HG03354 (cell line): ENCODE results near the gene FGGY.
"Not testable (repeated sequence)": the region's sequence is repeated elsewhere in the genome, so short reads cannot be mapped to it uniquely, and the experiment has no call there.

Experiments
- ATAC-seq: cut with Tn5 transposase; IDR thresholded peaks from one replicate; pipeline ENCODE4 v1.9.1; 2021; ENCODE audit warnings: mild to moderate bottlenecking; ENCODE audit not compliant: unreplicated experiment, poor library complexity, severe bottlenecking

Gene FGGY

GRCh38 chr1:59496156-59496555 lies 199.3 kb downstream of the FGGY start:
- not testable (repeated sequence) for ATAC-seq

DNA sequence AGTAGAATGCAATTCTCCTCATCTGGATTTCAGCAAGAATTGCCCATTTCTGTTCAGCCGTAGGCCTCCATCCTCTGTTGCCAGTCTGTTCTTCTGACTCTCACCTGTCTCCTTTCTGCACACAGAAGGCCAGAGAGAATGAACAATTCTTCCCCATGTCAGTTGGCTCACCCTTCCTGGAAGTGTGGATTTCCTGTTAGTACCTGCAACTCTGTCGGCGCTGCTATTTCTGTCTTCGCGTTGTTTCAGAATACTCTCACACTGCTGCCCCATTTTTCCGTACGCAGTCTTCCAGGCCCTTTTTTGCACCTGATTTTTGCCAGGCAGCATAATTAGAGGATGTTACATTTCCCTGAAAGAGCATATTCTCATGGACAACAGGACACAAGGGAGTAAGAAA lies 200.7 kb downstream of the FGGY start:
- no peak for ATAC-seq

- ATAC-seq = no peak
Measured at GRCh38 chr1:59498640-59499039, 201.7 kb downstream of the FGGY start.

DNA sequence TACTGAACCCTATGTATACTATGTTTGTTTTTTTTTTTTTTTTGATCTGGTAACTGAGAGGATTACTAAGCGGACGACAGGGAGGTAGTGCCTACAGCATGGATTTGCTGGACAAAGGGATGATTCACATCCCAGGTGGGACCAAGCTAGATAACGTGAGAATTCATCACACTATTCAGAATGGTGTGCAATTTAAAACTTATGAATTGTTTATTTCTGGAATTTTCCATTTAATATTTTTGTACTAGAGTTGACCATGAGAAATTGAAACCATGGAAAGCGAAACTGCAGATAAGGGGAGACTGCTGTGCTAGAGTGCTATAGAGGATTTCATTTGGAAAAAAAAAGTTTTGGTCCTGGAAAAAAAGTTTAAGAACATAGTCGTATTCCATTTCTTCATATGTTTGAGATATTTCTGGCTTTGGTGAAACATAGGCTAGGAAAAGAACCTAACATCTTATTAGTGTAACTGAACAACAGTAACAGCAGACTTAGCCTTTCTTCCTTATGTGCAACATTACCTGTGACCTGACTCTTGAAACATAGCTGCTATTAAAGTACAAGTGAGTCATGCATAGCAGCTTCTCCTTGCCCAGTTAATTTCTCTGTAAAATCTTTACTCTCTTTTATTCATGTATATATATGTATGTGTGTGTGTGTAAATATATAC lies 202.5 kb downstream of the FGGY start:
- no peak for ATAC-seq

GRCh38 chr1:59499943-59500569 lies 203.2 kb downstream of the FGGY start:
- ATAC-seq = no peak

- no peak for ATAC-seq
Measured at GRCh38 chr1:59500950-59501742, 204.3 kb downstream of the FGGY start.

GRCh38 chr1:59502009-59502691 lies 205.3 kb downstream of the FGGY start:
- ATAC-seq = no peak

DNA sequence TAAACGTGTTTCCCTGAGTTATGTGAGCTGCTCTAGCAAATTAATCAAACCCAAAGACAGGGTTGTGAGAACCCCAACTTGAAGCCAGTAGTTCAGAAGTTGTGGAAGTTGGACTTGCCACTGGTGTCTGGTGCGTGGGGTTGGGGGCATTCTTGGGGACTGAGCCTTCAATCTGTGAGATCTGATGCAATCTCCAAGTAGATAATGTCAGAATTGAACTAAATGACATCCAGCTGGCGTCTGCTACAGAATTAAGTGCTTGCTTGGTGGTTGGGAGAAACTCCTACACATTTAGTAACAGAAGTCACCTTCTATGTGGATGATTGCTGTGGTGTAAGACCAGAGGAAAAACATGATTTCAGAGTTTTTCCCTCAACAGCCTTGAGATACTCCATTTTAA lies 207.4 kb downstream of the FGGY start:
- ATAC-seq = no peak

DNA sequence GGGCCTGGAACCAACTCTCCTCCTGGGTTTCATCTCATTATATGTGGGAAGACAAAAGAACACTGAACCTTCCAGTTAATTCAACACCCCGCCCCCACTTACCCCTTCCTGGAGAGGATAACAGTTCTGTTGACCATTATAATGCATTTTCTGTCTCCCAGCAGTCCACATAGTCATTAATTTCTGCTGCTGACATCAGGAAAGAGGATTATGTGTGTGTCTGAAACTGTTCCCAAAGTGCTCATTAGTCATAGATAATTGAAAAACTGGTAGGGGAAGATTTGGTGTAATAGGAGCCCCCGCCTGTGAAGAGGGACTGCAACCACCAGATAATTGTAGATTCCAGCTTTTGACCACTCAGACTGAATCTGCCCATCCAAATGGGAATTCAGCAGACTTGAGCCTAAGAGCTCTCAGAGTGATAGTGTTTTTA lies 208.7 kb downstream of the FGGY start:
- ATAC-seq = no peak

DNA sequence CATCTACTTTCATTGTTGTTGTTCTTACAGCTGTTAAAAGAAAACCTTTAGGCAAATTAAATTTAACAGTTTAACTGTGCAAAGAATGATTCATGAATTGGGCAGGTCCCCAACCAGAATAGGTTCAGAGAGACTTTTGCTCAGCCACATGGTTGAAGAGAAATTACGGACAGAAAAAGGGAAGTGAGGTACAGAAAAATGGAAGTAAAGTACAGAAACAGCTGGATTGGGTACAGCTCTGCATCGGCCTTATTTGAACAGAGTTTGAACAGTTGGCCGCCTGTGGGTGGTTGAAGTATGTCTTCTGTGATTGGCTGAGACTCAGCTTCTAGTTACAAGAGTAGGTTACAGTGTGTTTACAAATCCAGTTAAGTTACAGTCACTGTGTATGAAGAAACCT lies 210.1 kb downstream of the FGGY start:
- peak; percentile 89 for ATAC-seq

GRCh38 chr1:59509341-59509875 lies 212.5 kb downstream of the FGGY start:
- ATAC-seq = no peak

GRCh38 chr1:59510249-59510648 lies 213.4 kb downstream of the FGGY start:
- ATAC-seq = no peak

DNA sequence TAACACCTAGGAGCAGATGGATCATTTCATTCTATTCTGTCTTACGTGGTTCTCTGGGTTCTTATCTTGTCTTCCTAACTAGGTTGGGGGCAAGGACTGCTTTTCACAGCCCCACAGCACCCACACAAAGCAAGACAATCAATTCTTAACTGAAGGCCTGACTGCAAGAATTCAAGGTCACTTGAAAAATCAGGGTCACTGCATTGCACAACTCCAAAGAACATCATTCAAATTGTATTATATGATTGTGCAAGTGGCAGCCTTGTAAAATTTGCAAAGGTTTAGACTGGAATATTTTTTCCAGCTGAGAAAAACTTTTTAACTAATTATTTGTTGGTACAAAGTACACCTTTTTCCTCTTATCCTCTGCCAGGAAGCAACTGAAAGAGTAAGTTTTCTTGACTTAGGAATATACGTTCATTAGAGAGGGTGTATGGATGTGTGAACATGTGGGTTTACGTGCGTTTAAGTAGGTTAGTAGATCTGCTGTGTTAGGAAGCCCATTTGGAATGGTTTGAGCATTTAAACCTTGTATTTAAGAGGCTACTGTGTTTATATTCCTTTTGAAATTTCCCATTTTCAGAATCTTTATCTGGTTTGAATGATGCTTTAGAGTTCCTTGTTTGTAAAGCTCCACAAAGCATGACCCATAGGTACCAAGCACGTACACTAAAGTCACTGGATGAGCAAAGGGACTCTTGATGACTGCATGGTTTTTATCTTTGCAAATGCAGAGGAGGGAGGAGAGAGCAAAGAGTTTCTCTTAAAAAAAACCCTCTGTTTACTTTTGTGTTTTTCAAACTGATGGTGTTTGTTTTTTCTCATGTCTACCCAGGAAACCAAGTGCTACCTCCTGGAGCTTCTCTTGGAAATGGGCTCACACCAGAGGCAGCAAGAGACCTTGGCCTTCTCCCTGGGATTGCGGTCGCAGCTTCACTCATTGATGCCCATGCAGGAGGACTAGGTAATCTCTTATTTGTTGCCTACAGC lies 214.9 kb downstream of the FGGY start:
- no peak for ATAC-seq

- ATAC-seq = no peak
Measured at GRCh38 chr1:59512702-59513101, 215.8 kb downstream of the FGGY start.

GRCh38 chr1:59514061-59514909 lies 217.4 kb downstream of the FGGY start:
- ATAC-seq = no peak

DNA sequence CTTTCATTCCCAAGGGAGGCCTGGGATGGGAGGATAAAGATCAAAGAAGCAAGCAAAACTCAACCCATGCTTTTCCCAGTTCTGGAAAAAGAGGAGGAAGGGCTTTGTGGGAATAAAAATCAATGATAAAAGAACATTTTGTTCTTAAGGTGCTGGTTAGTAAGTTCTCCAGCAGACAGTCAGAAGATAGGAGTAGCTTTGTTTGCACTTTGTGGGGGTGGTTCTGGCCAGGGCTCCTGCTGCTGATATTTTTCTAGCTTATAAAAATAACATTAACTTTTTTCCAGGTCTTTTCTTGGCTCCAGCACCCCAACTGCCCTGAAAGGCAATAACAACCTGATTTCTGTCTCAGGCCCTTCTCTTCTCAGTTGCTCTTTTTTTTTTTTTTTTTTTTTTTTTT lies 220.0 kb downstream of the FGGY start:
- ATAC-seq = no peak

DNA sequence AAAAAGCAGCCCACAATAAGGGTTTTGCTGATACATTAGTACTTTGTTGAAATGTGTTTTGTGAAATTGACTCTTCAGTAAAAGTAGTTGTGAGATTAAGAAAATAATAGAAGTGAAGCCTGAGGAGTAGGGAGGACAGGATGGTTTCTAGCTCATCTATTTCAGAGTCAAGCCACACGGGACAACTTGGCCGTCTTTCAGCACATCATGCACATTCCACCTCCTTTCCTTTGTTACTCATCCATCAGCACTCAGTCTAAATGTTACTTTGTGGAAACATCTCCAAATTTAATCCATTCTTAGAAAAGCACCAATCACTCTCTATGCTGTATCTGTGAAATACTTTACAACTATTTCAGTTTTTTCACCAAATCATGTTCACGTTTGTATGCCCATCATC lies 223.3 kb downstream of the FGGY start:
- no peak for ATAC-seq

DNA sequence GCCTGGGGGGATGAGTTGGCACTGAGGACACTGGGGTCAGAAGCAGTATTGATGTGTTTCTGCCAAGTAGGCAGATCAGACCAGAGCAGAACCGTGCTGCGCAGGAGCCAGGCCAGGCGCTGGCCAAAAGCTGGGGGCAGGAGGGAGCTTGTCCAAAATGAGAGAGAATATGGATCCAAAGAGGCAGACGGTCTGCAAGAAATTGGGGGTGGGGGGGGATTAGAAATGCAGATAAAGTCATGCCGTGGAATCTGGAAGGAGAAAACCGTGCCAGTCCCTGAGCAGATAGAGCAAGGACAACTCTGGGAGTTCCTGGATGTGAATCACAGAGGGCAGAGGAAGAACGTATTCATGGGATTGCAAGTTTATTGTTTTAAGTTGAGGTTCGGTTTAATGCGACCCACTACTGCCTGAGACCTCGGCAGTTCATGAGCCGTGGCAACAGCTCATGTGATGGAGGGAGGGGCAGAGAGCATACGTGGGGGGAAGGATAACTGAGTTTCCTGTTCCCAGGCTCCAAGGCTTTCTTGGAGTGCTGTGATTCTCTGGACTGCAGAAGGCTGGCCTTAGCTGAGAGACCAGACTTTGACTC lies 224.0 kb downstream of the FGGY start:
- ATAC-seq = no peak
